A549 (cell line): ENCODE measurements around the gene JPH2. TPM values are rescaled to one million over a fixed set of nuclear protein-coding genes. Genes with fewer than 3 reads are reported as not detected.
A peak's percentile ranks its signal among the peaks of the same experiment; 100 is the strongest.

Experiments used
- ATAC-seq, 2 experiments: fragments of 200-7000 bp in 1 of 2; fragments of >200 bp in 1 of 2; cut with Nextera tagmentation in 1 of 2; cut with Tn5 transposase in 1 of 2; 3 replicates each; pipeline versions ENCODE4 v1.8.0 to v1.9.1; 2018 to 2020; ENCODE audit warnings: mild to moderate bottlenecking in 1 of 2, moderate library complexity in 1 of 2
- CTCF ChIA-PET: fragments of 300-600 bp; sonication (Branson Sonifier 250); formaldehyde crosslinking; extraction: SDS; loops from one replicate; lab custom pipeline; 2021; ENCODE audit warnings: antibody characterized with exemption, inconsistent platforms; lab: Yijun Ruan, JAX
- POLR2A ChIA-PET: fragments of 350-600 bp; formaldehyde crosslinking; extraction: SDS; loops from one replicate; lab custom pipeline; 2021; ENCODE audit warnings: antibody characterized with exemption, inconsistent platforms; lab: Yijun Ruan, JAX
- DNase-seq, 2 experiments: peaks; one replicate each; pipeline versions ENCODE4 v3.0.0 to v3.0.0-alpha.2; 2011 to 2016; ENCODE audit warnings: low read depth in 1 of 2, low spot score in 1 of 2
- FAIRE-seq: peaks from 2 replicates; lab custom pipeline; 2011; peaks lifted over from hg19 to GRCh38; lab: Jason Lieb, UNC
- H3K27ac ChIP-seq, 2 experiments: fragments of >200 bp; sonication (Bioruptor Twin); formaldehyde crosslinking; 3 replicates each; pipeline ENCODE4 v1.5.1; 2016 to 2017
- H3K4me1 ChIP-seq: fragments of >200 bp; sonication (Bioruptor Twin); formaldehyde crosslinking; 3 replicates; pipeline ENCODE4 v1.6.1; 2016
- H3K4me2 ChIP-seq: fragments of >200 bp; sonication (Bioruptor Twin); formaldehyde crosslinking; 3 replicates; pipeline ENCODE4 v1.6.1; 2016
- H3K4me3 ChIP-seq: fragments of >200 bp; sonication (Bioruptor Twin); formaldehyde crosslinking; 3 replicates; pipeline ENCODE4 v1.5.1; 2016
- H3K9me3 ChIP-seq: fragments of >200 bp; sonication (Bioruptor Twin); formaldehyde crosslinking; 3 replicates; pipeline ENCODE4 v1.6.1; 2016
- ATOH8 ChIP-seq: fragments of 250-450 bp; sonication (Bioruptor Pico); IDR thresholded peaks from 2 replicates; pipeline ENCODE4 v1.5.0; 2020; ENCODE audit warnings: low read depth, mild to moderate bottlenecking, moderate library complexity
- BCL3 ChIP-seq: fragments of >200 bp; sonication (Bioruptor Twin); formaldehyde crosslinking; IDR thresholded peaks from 3 replicates; pipeline ENCODE4 v1.6.1; 2016
- BHLHE40 ChIP-seq: IDR thresholded peaks from 2 replicates; pipeline ENCODE4 v1.6.1; 2012; ENCODE audit warnings: low read depth, low read length, inconsistent platforms
- CEBPB ChIP-seq, 2 experiments: fragments of >200 bp in 1 of 2; sonication (Bioruptor Twin) in 1 of 2; formaldehyde crosslinking in 1 of 2; IDR thresholded peaks; 2 replicates each; pipeline ENCODE4 v1.6.1; 2012 to 2016
- CTCF ChIP-seq: fragments of >200 bp; sonication (Bioruptor Twin); formaldehyde crosslinking; IDR thresholded peaks from 3 replicates; pipeline ENCODE4 v1.5.1; 2016
- EHF ChIP-seq: fragments of 250-450 bp; sonication (Bioruptor Pico); IDR thresholded peaks from 2 replicates; pipeline ENCODE4 v1.5.0; 2020; ENCODE audit warnings: mild to moderate bottlenecking
- ELK1 ChIP-seq: fragments of 150-350 bp; IDR thresholded peaks from 2 replicates; pipeline ENCODE4 v1.6.1; 2014; ENCODE audit warnings: low read depth, mild to moderate bottlenecking, low read length
- FOSB ChIP-seq: fragments of 250-450 bp; sonication (Bioruptor Pico); IDR thresholded peaks from 2 replicates; pipeline ENCODE4 v1.5.0; 2020; ENCODE audit warnings: mild to moderate bottlenecking, moderate library complexity
- HDAC2 ChIP-seq: fragments of 200-600 bp; sonication (generic); IDR thresholded peaks from 2 replicates; pipeline ENCODE4 v1.6.1; 2016
- HOXB13 ChIP-seq: fragments of 250-450 bp; sonication (Bioruptor Pico); IDR thresholded peaks from 2 replicates; pipeline ENCODE4 v1.5.0; 2020; ENCODE audit warnings: low read depth, mild to moderate bottlenecking, moderate library complexity
- HOXB5 ChIP-seq: fragments of 250-450 bp; sonication (Bioruptor Pico); IDR thresholded peaks from 2 replicates; pipeline ENCODE4 v1.5.0; 2020; ENCODE audit warnings: mild to moderate bottlenecking, moderate library complexity
- JUN ChIP-seq, 2 experiments: fragments of >200 bp; sonication (Bioruptor Twin); formaldehyde crosslinking; IDR thresholded peaks; 2 replicates in 1 of 2; 3 replicates in 1 of 2; pipeline ENCODE4 v1.6.1; 2016 to 2017
- JUNB ChIP-seq: fragments of >200 bp; sonication (Bioruptor Twin); formaldehyde crosslinking; IDR thresholded peaks from 2 replicates; pipeline ENCODE4 v1.6.1; 2016
- MAFK ChIP-seq: fragments of 450-650 bp; IDR thresholded peaks from 2 replicates; pipeline ENCODE4 v1.6.1; 2014; ENCODE audit not compliant: partially characterized antibody
- MAX ChIP-seq: IDR thresholded peaks from 2 replicates; pipeline ENCODE4 v1.6.1; 2012
- NFE2L2 ChIP-seq: fragments of 150-350 bp; conservative IDR thresholded peaks from 2 replicates; pipeline ENCODE4 v1.6.1; 2014; ENCODE audit warnings: low read length
- NPAS2 ChIP-seq: fragments of 250-450 bp; sonication (Bioruptor Pico); IDR thresholded peaks from 2 replicates; pipeline ENCODE4 v1.8.0; 2022; ENCODE audit warnings: mild to moderate bottlenecking, moderate library complexity, borderline replicate concordance
- NR3C1 ChIP-seq: fragments of >200 bp; sonication (Bioruptor Twin); formaldehyde crosslinking; IDR thresholded peaks from 3 replicates; pipeline ENCODE4 v1.6.1; 2017
- PBX3 ChIP-seq: IDR thresholded peaks from 2 replicates; pipeline ENCODE4 v1.6.1; 2012
- POLR2A ChIP-seq: IDR thresholded peaks from 2 replicates; pipeline ENCODE4 v1.6.1; 2012; ENCODE audit warnings: mild to moderate bottlenecking, low read length
- POLR2AphosphoS2 ChIP-seq: conservative IDR thresholded peaks from 2 replicates; pipeline ENCODE4 v1.6.1; 2012; ENCODE audit warnings: low read length, improper control_type of control experiment, inconsistent platforms
- RAD21 ChIP-seq, 2 experiments: fragments of >200 bp in 1 of 2; sonication (Bioruptor Twin) in 1 of 2; formaldehyde crosslinking in 1 of 2; IDR thresholded peaks in 1 of 2; conservative IDR thresholded peaks in 1 of 2; 2 replicates in 1 of 2; 3 replicates in 1 of 2; pipeline ENCODE4 v1.6.1; 2012 to 2018; ENCODE audit warnings: inconsistent platforms in 1 of 2
- RARB ChIP-seq: fragments of 250-450 bp; sonication (Bioruptor Pico); IDR thresholded peaks from 2 replicates; pipeline ENCODE4 v1.8.0; 2021; ENCODE audit warnings: mild to moderate bottlenecking, moderate library complexity
- RCOR1 ChIP-seq: fragments of 150-350 bp; IDR thresholded peaks from 2 replicates; pipeline ENCODE4 v1.6.1; 2014; ENCODE audit warnings: antibody characterized with exemption, low read length, low read depth
- SREBF2 ChIP-seq: fragments of 450-650 bp; IDR thresholded peaks from 2 replicates; pipeline ENCODE4 v1.6.1; 2014; ENCODE audit warnings: mild to moderate bottlenecking, moderate library complexity
- TP53 ChIP-seq: fragments of 250-450 bp; sonication (Bioruptor Pico); IDR thresholded peaks from 2 replicates; pipeline ENCODE4 v1.5.0; 2021; ENCODE audit warnings: mild to moderate bottlenecking, moderate library complexity
- ZC3H11A ChIP-seq: fragments of 450-650 bp; IDR thresholded peaks from 2 replicates; pipeline ENCODE4 v1.6.1; 2014; ENCODE audit warnings: antibody characterized with exemption, mild to moderate bottlenecking
- ZNF302 ChIP-seq: fragments of 250-450 bp; sonication (Bioruptor Pico); IDR thresholded peaks from 2 replicates; pipeline ENCODE4 v1.9.0; 2021; ENCODE audit warnings: inconsistent platforms, mild to moderate bottlenecking, moderate library complexity
- WGBS: methylation state at CpG from one replicate; pipeline ENCODE4 v1.1.6; 2017; ENCODE audit errors: missing lambda C conversion rate; 5-methylcytosine and 5-hydroxymethylcytosine counted together
- polyA plus RNA-seq, 4 experiments: library from polyadenylated mRNA; depleted of rRNA in 3 of 4; stranded (reverse); fragments of >200 nt; fragmentation: RNase III in 1 of 4; extraction: RNeasy Plus Mini Kit Qiagen cat#74134 plus additional on column Dnase treatment in 1 of 4; gene quantifications; 2 replicates in 3 of 4; 3 replicates in 1 of 4; pipeline ENCODE4 v1.2.3, GENCODE V29; 2011 to 2017

The JPH2 gene
- polyA plus RNA-seq, 2 of the 4 experiments (the other 2 are of a cell fraction) = 0.83 to 3.3 TPM

- TF ChIP-seq MAX = no peak
Measured at GRCh38 chr20:44187772-44188709, 1.1 kb upstream of the JPH2 start (continued).

GRCh38 chr20:44186674-44187053 is 324 bp downstream of the JPH2 start:
- H3K27ac ChIP-seq = peak overlapping the region; percentile 81 to 86
- ChIA-PET POLR2A (interaction anchor here (0.8 to 4.1 kb wide), 4 partner anchors 13 to 69 kb away, joined by 3 to 20 read pairs (median 10); partner anchors contain the start of gene OSER1), CTCF (interaction anchor here (1.2 to 7.0 kb wide), 4 partner anchors 11 to 286 kb away, joined by 3 to 460 read pairs (median 30); no protein-coding TSS in a partner anchor)
- DNase-seq (no peak), ATAC-seq (peak; percentile 27 to 52), FAIRE-seq (no peak)
- H3K4me2 ChIP-seq = peak overlapping the region; percentile 86
- 32% methylated on average over 9 of the region's 14 CpGs for WGBS
- peak overlapping the region; percentile 48 for H3K4me3 ChIP-seq
- peaks cover 25% of the 10 kb centered on the region for H3K4me1 ChIP-seq
- TF ChIP-seq RARB (CRISPR knock-in tag) (no peak), ATOH8 (CRISPR knock-in tag) (no peak), EHF (CRISPR knock-in tag) (no peak), JUNB (no peak), FOSB (CRISPR knock-in tag) (no peak), ZC3H11A (no peak), ZNF302 (CRISPR knock-in tag) (no peak), RAD21 (conservative IDR thresholded peaks at IDR 0.05 in 1 of 2, IDR thresholded peaks at IDR 0.05 in 1 of 2) (no peak), NR3C1 (no peak), CEBPB (IDR thresholded peaks at IDR 0.05) (no peak), PBX3 (no peak), NFE2L2 (no peak), BHLHE40 (no peak), JUN (IDR thresholded peaks at IDR 0.05) (no peak), HOXB13 (CRISPR knock-in tag) (no peak)
- H3K9me3 ChIP-seq = no peaks in the 10 kb centered on the region

- Histone ChIP-seq H3K4me1 (peaks cover 25% of the 10 kb centered on the region), H3K27ac (peak overlapping the region; percentile 81 to 86; a peak in 5 of 6 replicates), H3K4me3 (peak overlapping the region; percentile 48), H3K9me3 (no peaks in the 10 kb centered on the region), H3K4me2 (peak overlapping the region; percentile 86)
- CTCF ChIA-PET = interaction anchor here (0.6 to 4.5 kb wide), 2 partner anchors 28 to 70 kb away, joined by 3 to 54 read pairs; no protein-coding TSS in a partner anchor
- no peak for FAIRE-seq
- no peak for DNase-seq
- 86% methylated on average over 14 of the region's 14 CpGs for WGBS
- POLR2A ChIA-PET = no interaction called here
- ATAC-seq = no peak
- TF ChIP-seq HOXB5 (CRISPR knock-in tag) = no peak
- TF ChIP-seq ELK1 = no peak
- TF ChIP-seq TP53 (CRISPR knock-in tag) = no peak
- no peak for TF ChIP-seq BHLHE40
- no peak for TF ChIP-seq SREBF2
- TF ChIP-seq ATOH8 (CRISPR knock-in tag) = no peak
- TF ChIP-seq CTCF = no peak
- TF ChIP-seq HDAC2 = no peak
- no peak for TF ChIP-seq RCOR1
- TF ChIP-seq POLR2A = no peak
- no peak for TF ChIP-seq ZNF302 (CRISPR knock-in tag)
- no peak for TF ChIP-seq NPAS2 (CRISPR knock-in tag)
- TF ChIP-seq BCL3 = no peak
- no peak for TF ChIP-seq NFE2L2
- no peak for TF ChIP-seq ZC3H11A
- no peak for TF ChIP-seq MAFK
- TF ChIP-seq POLR2AphosphoS2 = no peak
Measured at GRCh38 chr20:44186201-44186600, 787 bp downstream of the JPH2 start.
